IPS DF 6.9 (cell line): ENCODE measurements around the gene MTMR4.
"Not testable (repeated sequence)": the region's sequence is repeated elsewhere in the genome, so short reads cannot be mapped to it uniquely, and the experiment has no call there.

Experiments used
- DNase-seq: peaks from one replicate; pipeline ENCODE4 v3.0.0-alpha.2; 2013; ENCODE audit warnings: low read depth, low spot score
- H3K27ac ChIP-seq: one replicate; pipeline ENCODE4 v1.5.1; 2013; ENCODE audit warnings: low read length, control low read depth
- H3K27me3 ChIP-seq: 2 replicates; pipeline ENCODE4 v1.6.1; 2013; ENCODE audit warnings: mild to moderate bottlenecking, low read length; ENCODE audit not compliant: control insufficient read depth, insufficient read depth
- H3K36me3 ChIP-seq: 2 replicates; pipeline ENCODE4 v1.6.1; 2013; ENCODE audit warnings: low read length; ENCODE audit not compliant: control insufficient read depth, insufficient read depth
- H3K4me1 ChIP-seq: 2 replicates; pipeline ENCODE4 v1.6.1; 2013; ENCODE audit warnings: low read length; ENCODE audit not compliant: control insufficient read depth, insufficient read depth
- H3K4me3 ChIP-seq: 2 replicates; pipeline ENCODE4 v1.5.1; 2013; ENCODE audit warnings: mild to moderate bottlenecking, low read length
- H3K9me3 ChIP-seq: 2 replicates; pipeline ENCODE4 v1.6.1; 2013; ENCODE audit warnings: low read length, inconsistent platforms; ENCODE audit not compliant: control insufficient read depth, insufficient read depth
- WGBS: extraction: QIAGEN DNeasy Blood & Tissue Kit; methylation state at CpG from one replicate; pipeline ENCODE4 v1.1.7; 2013; ENCODE audit warnings: mixed read lengths, missing lambda C conversion rate; ENCODE audit not compliant: insufficient read length, insufficient coverage; 5-methylcytosine and 5-hydroxymethylcytosine counted together

MTMR4 gene

GRCh38 chr17:58493506-58493905 is 20.9 kb downstream of the MTMR4 start:
- no peaks in the 10 kb centered on the region for H3K4me1 ChIP-seq
- H3K9me3 ChIP-seq: no peaks in the 10 kb centered on the region
- no peak for DNase-seq
- no peak overlapping the region for H3K27ac ChIP-seq
- H3K4me3 ChIP-seq: no peak overlapping the region
- no peaks in the 10 kb centered on the region for H3K27me3 ChIP-seq
- no CpG with 5 or more reads among the region's 4 CpGs for WGBS
- peaks cover 41% of the 10 kb centered on the region; the same call in 1 of the 2 replicates for H3K36me3 ChIP-seq

GRCh38 chr17:58492238-58493121 is 22.0 kb downstream of the MTMR4 start:
- H3K9me3 ChIP-seq: no peaks in the 10 kb centered on the region
- H3K4me3 ChIP-seq: no peak overlapping the region
- WGBS: no CpG with 5 or more reads among the region's 11 CpGs
- no peak overlapping the region for H3K27ac ChIP-seq
- H3K27me3 ChIP-seq: no peaks in the 10 kb centered on the region
- peaks cover 41% of the 10 kb centered on the region; the same call in 1 of the 2 replicates for H3K36me3 ChIP-seq
- no peak for DNase-seq
- H3K4me1 ChIP-seq: no peaks in the 10 kb centered on the region

DNA sequence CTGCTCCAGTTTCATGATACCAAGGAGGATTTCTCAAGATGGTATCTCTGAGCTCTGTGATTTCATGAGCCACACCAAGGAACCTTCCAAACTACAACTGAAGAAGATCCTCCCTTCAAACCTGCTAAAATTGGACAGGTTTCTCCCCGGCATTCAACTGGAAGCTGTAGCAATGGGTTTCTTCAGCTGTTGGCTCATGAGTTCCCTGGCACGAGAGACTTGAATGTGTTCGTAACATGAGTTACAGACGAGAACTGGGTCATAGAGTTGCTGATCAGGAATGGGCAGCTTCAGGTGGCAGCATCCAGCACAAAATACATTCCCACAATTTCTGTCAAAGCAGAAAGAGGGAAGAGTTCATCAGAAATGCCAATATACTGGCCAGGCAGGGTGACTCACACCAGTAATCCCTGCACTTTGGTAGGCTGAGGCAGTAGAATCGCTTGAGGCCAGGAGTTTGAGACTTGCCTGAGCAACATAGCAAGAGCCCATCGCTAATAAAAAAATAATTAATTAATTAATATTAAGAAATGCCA is 22.9 kb downstream of the MTMR4 start:
- Histone ChIP-seq H3K36me3 (peaks cover 41% of the 10 kb centered on the region; the same call in 1 of the 2 replicates), H3K4me1 (no peaks in the 10 kb centered on the region), H3K4me3 (no peak overlapping the region), H3K27me3 (no peaks in the 10 kb centered on the region), H3K9me3 (no peaks in the 10 kb centered on the region), H3K27ac (no peak overlapping the region)
- DNase-seq: no peak
- no CpG with 5 or more reads among the region's 6 CpGs for WGBS

- Histone ChIP-seq H3K4me3 (no peak overlapping the region), H3K27me3 (no peaks in the 10 kb centered on the region), H3K9me3 (no peaks in the 10 kb centered on the region), H3K27ac (no peak overlapping the region), H3K4me1 (no peaks in the 10 kb centered on the region; the same call in 1 of the 2 replicates), H3K36me3 (peaks cover 20% of the 10 kb centered on the region; the same call in 1 of the 2 replicates)
- no peak for DNase-seq
- no CpG with 5 or more reads among the region's 26 CpGs for WGBS
Observed at GRCh38 chr17:58488428-58488890, 26.0 kb downstream of the MTMR4 start.

GRCh38 chr17:58487589-58488427 is 26.6 kb downstream of the MTMR4 start, which contains the start of gene HSF5:
TSS of gene HSF5 (minus strand) at chr17:58488408. CDS start at chr17:58488274, 134 bp downstream.
- H3K27me3 ChIP-seq: no peaks in the 10 kb centered on the region
- H3K9me3 ChIP-seq: no peaks in the 10 kb centered on the region
- no peak for DNase-seq
- H3K36me3 ChIP-seq: peaks cover 15% of the 10 kb centered on the region; the same call in 1 of the 2 replicates
- H3K27ac ChIP-seq: no peak within 1 kb of the TSS
- H3K4me3 ChIP-seq: no peak within 1 kb of the TSS
- no CpG with 5 or more reads among the region's 98 CpGs for WGBS
- H3K4me1 ChIP-seq: no peaks in the 10 kb centered on the region; the same call in 1 of the 2 replicates

GRCh38 chr17:58484600-58484999 is 29.8 kb downstream of the MTMR4 start:
- H3K27me3 ChIP-seq: no peaks in the 10 kb centered on the region
- no peak overlapping the region for H3K4me3 ChIP-seq
- WGBS: no CpG with 5 or more reads among the region's 3 CpGs
- no peak for DNase-seq
- peaks cover 2% of the 10 kb centered on the region; the same call in 1 of the 2 replicates for H3K36me3 ChIP-seq
- no peaks in the 10 kb centered on the region; the same call in 1 of the 2 replicates for H3K4me1 ChIP-seq
- H3K9me3 ChIP-seq: no peaks in the 10 kb centered on the region
- H3K27ac ChIP-seq: no peak overlapping the region

DNA sequence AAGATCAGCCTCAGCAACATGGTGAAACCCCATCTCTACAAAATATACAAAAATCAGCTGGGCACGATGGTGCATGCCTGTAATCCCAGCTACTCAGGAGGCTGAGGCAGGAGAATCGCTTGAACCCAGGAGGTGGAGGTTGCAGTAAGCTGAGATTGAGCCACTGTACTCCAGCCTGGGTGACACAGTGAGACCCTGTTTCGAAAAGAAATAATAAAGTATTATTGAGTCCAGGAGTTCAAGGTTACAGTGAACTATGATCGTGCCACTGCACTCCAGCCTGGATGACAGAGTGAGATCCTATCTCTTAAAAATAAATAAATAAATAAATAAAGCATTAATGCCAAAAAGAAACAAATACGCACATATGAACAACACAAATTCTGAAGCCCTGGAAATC is 32.6 kb downstream of the MTMR4 start:
- not testable (repeated sequence) for H3K27ac ChIP-seq, DNase-seq, H3K9me3 ChIP-seq, H3K36me3 ChIP-seq, H3K4me3 ChIP-seq, H3K27me3 ChIP-seq, H3K4me1 ChIP-seq
- WGBS: no CpG with 5 or more reads among the region's 5 CpGs

- Histone ChIP-seq H3K27me3 (no peaks in the 10 kb centered on the region), H3K27ac (no peak overlapping the region), H3K36me3 (no peaks in the 10 kb centered on the region), H3K4me3 (no peak overlapping the region), H3K9me3 (no peaks in the 10 kb centered on the region), H3K4me1 (no peaks in the 10 kb centered on the region)
- no CpG with 5 or more reads among the region's 6 CpGs for WGBS
- no peak for DNase-seq
Observed at GRCh38 chr17:58480090-58480489, 34.3 kb downstream of the MTMR4 start.

DNA sequence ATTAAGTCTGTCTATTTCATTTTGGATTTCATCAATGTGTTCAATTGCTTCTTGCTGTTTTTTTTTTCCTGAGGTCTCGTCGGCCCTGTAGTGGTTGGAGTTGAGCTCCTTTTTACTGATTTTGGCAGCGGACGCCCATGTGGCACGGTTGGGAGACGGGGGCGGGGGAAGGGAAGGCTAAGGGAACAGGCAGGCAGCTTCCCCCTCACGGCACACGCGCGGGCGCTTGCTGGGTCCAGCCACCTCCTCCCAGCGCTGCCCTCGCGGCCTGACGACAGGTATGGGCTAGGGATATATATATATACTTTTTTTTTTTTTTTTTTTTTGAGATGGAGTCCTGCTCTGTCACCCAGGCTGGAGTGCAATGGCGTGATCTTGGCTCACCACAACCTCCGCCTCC is 37.6 kb downstream of the MTMR4 start:
- no peaks in the 10 kb centered on the region for H3K9me3 ChIP-seq
- H3K4me3 ChIP-seq: no peak overlapping the region
- DNase-seq: no peak
- no peaks in the 10 kb centered on the region for H3K36me3 ChIP-seq
- H3K27ac ChIP-seq: no peak overlapping the region
- no CpG with 5 or more reads among the region's 18 CpGs for WGBS
- no peaks in the 10 kb centered on the region for H3K27me3 ChIP-seq
- no peaks in the 10 kb centered on the region for H3K4me1 ChIP-seq

GRCh38 chr17:58475985-58476384 is 38.5 kb downstream of the MTMR4 start:
- Histone ChIP-seq H3K27me3 (no peaks in the 10 kb centered on the region), H3K4me3 (no peak overlapping the region), H3K9me3 (no peaks in the 10 kb centered on the region), H3K36me3 (no peaks in the 10 kb centered on the region), H3K4me1 (no peaks in the 10 kb centered on the region), H3K27ac (no peak overlapping the region)
- DNase-seq: no peak
